RCC 7860 (cell line): ENCODE results near the gene DYNLT2.

Source experiments
- DNase-seq: peaks from one replicate; pipeline ENCODE4 v3.0.0-alpha.2; 2015; ENCODE audit warnings: low spot score
- FAIRE-seq: peaks from 2 replicates; lab custom pipeline; 2012; peaks lifted over from hg19 to GRCh38; lab: Jason Lieb, UNC

DYNLT2 gene

GRCh38 chr6:169751242-169752073 lies at the start of gene DYNLT2, which contains the start of gene ERMARD:
Gene DYNLT2, minus strand, starts transcription at chr6:169751572. Its CDS starts 114 bp downstream, at chr6:169751458.
Gene ERMARD, plus strand, starts transcription at chr6:169751622. Its CDS starts 36 bp downstream, at chr6:169751658.
- DNase-seq (peak; percentile 80), FAIRE-seq (no peak)

GRCh38 chr6:169800668-169801395 lies 49.5 kb upstream of the DYNLT2 start:
- DNase-seq (peak; percentile 60), FAIRE-seq (peak; percentile 68)

- FAIRE-seq (no peak), DNase-seq (no peak)
Measured at GRCh38 chr6:169800116-169800667, 48.8 kb upstream of the DYNLT2 start.

- DNase-seq = no peak
- FAIRE-seq = no peak
Measured at GRCh38 chr6:169799474-169799926, 48.1 kb upstream of the DYNLT2 start.

- no peak for FAIRE-seq
- DNase-seq = no peak
Measured at GRCh38 chr6:169798764-169799473, 47.5 kb upstream of the DYNLT2 start.

- DNase-seq (no peak), FAIRE-seq (no peak)
Measured at GRCh38 chr6:169795196-169795595, 43.8 kb upstream of the DYNLT2 start.

GRCh38 chr6:169794317-169795055 lies 43.1 kb upstream of the DYNLT2 start:
- no peak for FAIRE-seq

GRCh38 chr6:169793408-169793807 lies 42.0 kb upstream of the DYNLT2 start:
- DNase-seq = no peak
- no peak for FAIRE-seq

More at GRCh38 chr6:169794317-169795055, 43.1 kb upstream of the DYNLT2 start:
- DNase-seq = no peak

- DNase-seq = no peak
Measured at GRCh38 chr6:169792306-169793015, 41.1 kb upstream of the DYNLT2 start.

GRCh38 chr6:169791721-169792131 lies 40.4 kb upstream of the DYNLT2 start:
- FAIRE-seq = no peak

More at GRCh38 chr6:169792306-169793015, 41.1 kb upstream of the DYNLT2 start:
- no peak for FAIRE-seq

GRCh38 chr6:169789944-169790927 lies 38.9 kb upstream of the DYNLT2 start:
- FAIRE-seq = no peak

More at GRCh38 chr6:169791721-169792131, 40.4 kb upstream of the DYNLT2 start:
- no peak for DNase-seq

GRCh38 chr6:169789146-169789943 lies 38.0 kb upstream of the DYNLT2 start:
- DNase-seq (no peak), FAIRE-seq (no peak)

More at GRCh38 chr6:169789944-169790927, 38.9 kb upstream of the DYNLT2 start:
- DNase-seq = peak; percentile 8

GRCh38 chr6:169788809-169789145 lies 37.4 kb upstream of the DYNLT2 start:
- FAIRE-seq = no peak
- DNase-seq = no peak

- DNase-seq (no peak), FAIRE-seq (no peak)
Measured at GRCh38 chr6:169787797-169788196, 36.4 kb upstream of the DYNLT2 start.

- no peak for DNase-seq
Measured at GRCh38 chr6:169786349-169786748, 35.0 kb upstream of the DYNLT2 start.

GRCh38 chr6:169785566-169785965 lies 34.2 kb upstream of the DYNLT2 start:
- FAIRE-seq (no peak), DNase-seq (no peak)

More at GRCh38 chr6:169786349-169786748, 35.0 kb upstream of the DYNLT2 start:
- FAIRE-seq = no peak

- FAIRE-seq (no peak), DNase-seq (no peak)
Measured at GRCh38 chr6:169784821-169785340, 33.5 kb upstream of the DYNLT2 start.
